OCI-LY3 (cell line): ENCODE results near the gene MMP28.

Experiments used
- EZH2phosphoT487 ChIP-seq: fragments of 200-600 bp; shearing (Covaris generic); IDR thresholded peaks from 2 replicates; pipeline ENCODE4 v1.6.1; 2018; ENCODE audit warnings: antibody characterized with exemption, mixed run types, low read depth
- TF ChIP-seq, protein P1 (sequence below): fragments of 200-600, 300-600 bp; sonication (generic); IDR thresholded peaks from 2 replicates; pipeline ENCODE4 v1.5.1; 2014; ENCODE audit warnings: antibody characterized with exemption, low read length, low read depth

DNA sequence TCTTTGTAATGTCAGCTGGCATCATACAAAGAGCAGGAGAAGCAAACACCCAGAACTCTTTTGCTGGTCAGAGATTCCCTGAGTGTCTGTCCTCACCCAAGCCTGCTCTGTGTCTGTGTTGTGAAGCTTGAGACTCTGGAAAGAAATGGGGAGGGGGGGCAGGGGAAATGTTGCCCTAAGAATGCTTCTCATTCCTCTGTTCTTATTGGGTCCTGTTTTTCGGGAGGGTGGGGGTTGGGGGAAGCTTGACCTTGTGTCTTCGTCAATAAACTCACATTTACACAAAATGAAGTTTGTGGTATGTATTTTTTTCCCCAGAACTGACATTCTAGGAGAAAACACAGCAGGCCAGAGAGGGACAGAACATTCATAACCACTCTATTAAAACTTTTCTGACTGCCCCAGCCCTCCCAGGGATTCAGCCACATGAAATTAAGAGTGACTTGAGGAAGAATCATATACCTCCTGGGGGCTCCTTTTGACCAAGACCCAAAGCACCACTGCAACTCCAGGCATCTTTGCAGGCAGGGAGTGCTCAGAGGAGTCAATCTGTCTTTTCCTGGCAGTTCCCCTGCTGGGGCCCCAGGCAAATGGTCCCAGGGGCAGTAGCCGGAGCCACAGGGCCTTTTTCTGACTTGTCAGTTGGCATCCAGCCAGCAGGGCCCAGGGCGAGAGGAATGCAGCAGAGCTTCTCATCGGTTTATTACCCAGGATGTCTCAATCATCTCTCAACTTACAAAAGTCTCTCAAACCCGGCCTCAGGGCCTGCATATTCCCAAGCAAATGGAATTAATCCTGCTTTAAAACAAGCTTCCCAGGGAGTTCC is 69.1 kb downstream of the MMP28 start:
- TF ChIP-seq, protein P1, sequence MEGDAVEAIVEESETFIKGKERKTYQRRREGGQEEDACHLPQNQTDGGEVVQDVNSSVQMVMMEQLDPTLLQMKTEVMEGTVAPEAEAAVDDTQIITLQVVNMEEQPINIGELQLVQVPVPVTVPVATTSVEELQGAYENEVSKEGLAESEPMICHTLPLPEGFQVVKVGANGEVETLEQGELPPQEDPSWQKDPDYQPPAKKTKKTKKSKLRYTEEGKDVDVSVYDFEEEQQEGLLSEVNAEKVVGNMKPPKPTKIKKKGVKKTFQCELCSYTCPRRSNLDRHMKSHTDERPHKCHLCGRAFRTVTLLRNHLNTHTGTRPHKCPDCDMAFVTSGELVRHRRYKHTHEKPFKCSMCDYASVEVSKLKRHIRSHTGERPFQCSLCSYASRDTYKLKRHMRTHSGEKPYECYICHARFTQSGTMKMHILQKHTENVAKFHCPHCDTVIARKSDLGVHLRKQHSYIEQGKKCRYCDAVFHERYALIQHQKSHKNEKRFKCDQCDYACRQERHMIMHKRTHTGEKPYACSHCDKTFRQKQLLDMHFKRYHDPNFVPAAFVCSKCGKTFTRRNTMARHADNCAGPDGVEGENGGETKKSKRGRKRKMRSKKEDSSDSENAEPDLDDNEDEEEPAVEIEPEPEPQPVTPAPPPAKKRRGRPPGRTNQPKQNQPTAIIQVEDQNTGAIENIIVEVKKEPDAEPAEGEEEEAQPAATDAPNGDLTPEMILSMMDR, result no peak
- no peak for TF ChIP-seq EZH2phosphoT487
